ENCODE data around the gene NDUFV1. TPM values are rescaled to one million over a fixed set of nuclear protein-coding genes. Genes with fewer than 3 reads are reported as not detected.

The NDUFV1 gene
- total and polyA plus RNA-seq, 9 of the 15 experiments (the other 6 are each of a cell fraction or from before 2014, with no cell fraction given) = 10.8 to 423 (median 209) TPM

GRCh38 chr11:67626970-67627369, 20.2 kb downstream of the NDUFV1 start:
- ChIA-PET POLR2A (interaction anchor here (1.1 to 5.2 kb wide), 2 partner anchors 10 to 14 kb away, joined by 3 to 36 read pairs; no protein-coding TSS in a partner anchor), CTCF (ENCODE audit: low intra/inter-chr PET ratio) (no interaction called here)
- H3K27me3 ChIP-seq (ENCODE audit: control insufficient read depth in 2 of 2, insufficient read depth in 2 of 2, low read length in 2 of 2) = no peaks in the 10 kb centered on the region
- BruUV-seq (replicated peaks) = no TSS peak
- peaks cover 15% of the 10 kb centered on the region; the same call in 1 of the 3 replicates for H3K36me3 ChIP-seq (ENCODE audit: control insufficient read depth, insufficient read depth, low read length)
- WGBS (ENCODE audit: insufficient coverage, low coverage, missing lambda C conversion rate) = 85% methylated on average over 9 of the region's 10 CpGs
- FAIRE-seq = no peak
- no peaks in the 10 kb centered on the region for H3K9me1 ChIP-seq (ENCODE audit: control insufficient read depth, insufficient read depth, low read length)
- no peak overlapping the region; a peak in 1 of 4 replicates for H3K9ac ChIP-seq (ENCODE audit: insufficient read depth in 1 of 2, low read depth in 2 of 2, low read length in 2 of 2)
- H3K9me3 ChIP-seq (replicated peaks; ENCODE audit: control insufficient read depth, insufficient read depth, low read depth, low read length) = no peaks in the 10 kb centered on the region
- no peak for ATAC-seq
- H3K4me2 ChIP-seq (ENCODE audit: insufficient read depth, low read length) = no peak overlapping the region
- intact Hi-C loops (cut with micrococcal nuclease) (no loop called here), in situ Hi-C loops (cut with MboI) (no loop called here)
- H3K4me3 ChIP-seq = no peak overlapping the region
- H4K20me1 ChIP-seq (replicated peaks; ENCODE audit: control insufficient read depth, insufficient read depth, low read length) = no peaks in the 10 kb centered on the region
- no peak overlapping the region for H3K27ac ChIP-seq (ENCODE audit: extremely low read depth, low read depth, low read length)
- no peak overlapping the region for H2AFZ ChIP-seq (ENCODE audit: low read depth, low read length)
- no peak for DNase-seq (ENCODE audit: extremely low read depth in 1 of 4, low spot score in 3 of 4)
- 0 out of 3 replicates have a peak, but pooled peaks cover 1% of the 10 kb centered on the region for H3K79me2 ChIP-seq (ENCODE audit: control insufficient read depth, insufficient read depth, low read length)
- H3K4me1 ChIP-seq (replicated peaks in 1 of 2; ENCODE audit: control insufficient read depth in 2 of 2, insufficient read depth in 2 of 2, low read length in 2 of 2) = peaks cover 10 to 48% of the 10 kb centered on the region in 2 experiments
- peak; percentile 35; the same call in 1 of the 2 replicates for TF ChIP-seq RAD51 (IDR thresholded peaks at IDR 0.05; ENCODE audit: borderline replicate concordance, low read depth)
- no peak for TF ChIP-seq TEAD4 (IDR thresholded peaks at IDR 0.05; ENCODE audit: low read length)
- TF ChIP-seq TEAD4 (CRISPR knock-in tag; IDR thresholded peaks at IDR 0.05; ENCODE audit: borderline replicate concordance) = no peak
- TF ChIP-seq USF2 (CRISPR knock-in tag; IDR thresholded peaks at IDR 0.05) = 0 out of 2 replicates have a peak, but pooled peaks have one; percentile 28
- TF ChIP-seq USF1 (CRISPR knock-in tag; IDR thresholded peaks at IDR 0.05) = peak; percentile 61; the same call in 1 of the 2 replicates
- TF ChIP-seq MGA (IDR thresholded peaks at IDR 0.05) = peak; percentile 48; the same call in 1 of the 2 replicates
- TF ChIP-seq ZNF280A (IDR thresholded peaks at IDR 0.05; ENCODE audit: low read depth, partially characterized antibody) = no peak
